Fibroblast of pulmonary artery (primary cell): ENCODE results near the gene FDXR.
A peak's percentile ranks its signal among the peaks of the same experiment; 100 is the strongest.
"Not testable (repeated sequence)": the region's sequence is repeated elsewhere in the genome, so short reads cannot be mapped to it uniquely, and the experiment has no call there.

Source experiments
- DNase-seq: peaks from one replicate; pipeline ENCODE4 v3.0.0-alpha.2; 2010; ENCODE audit warnings: low read depth
- H3K4me3 ChIP-seq: replicated peaks from 2 replicates; pipeline ENCODE4 v1.5.1; 2011; ENCODE audit warnings: low read depth, mild to moderate bottlenecking, control low read depth, low read length, moderate library complexity
- CTCF ChIP-seq: IDR thresholded peaks from 2 replicates; pipeline ENCODE4 v1.5.1; 2011; ENCODE audit warnings: mild to moderate bottlenecking, control low read depth, low read length, inconsistent platforms; ENCODE audit errors: missing control alignments

Gene FDXR

GRCh38 chr17:74870512-74870911 is 2.3 kb downstream of the FDXR start:
- TF ChIP-seq CTCF, result no peak
- DNase-seq, result peak; percentile 83
- H3K4me3 ChIP-seq, result no peak overlapping the region

GRCh38 chr17:74870028-74870427 is 2.8 kb downstream of the FDXR start:
- not testable (repeated sequence) for DNase-seq, H3K4me3 ChIP-seq

GRCh38 chr17:74868908-74869255 is 3.9 kb downstream of the FDXR start:
- no peak for TF ChIP-seq CTCF
- no peak for DNase-seq
- no peak overlapping the region for H3K4me3 ChIP-seq

- TF ChIP-seq CTCF, result no peak
- peak; percentile 10 for DNase-seq
- H3K4me3 ChIP-seq, result no peak overlapping the region
These were observed 4.4 kb downstream of the FDXR start for GRCh38 chr17:74868251-74868907.

- DNase-seq, result no peak
- H3K4me3 ChIP-seq, result no peak overlapping the region
- no peak for TF ChIP-seq CTCF
These were observed 6.5 kb downstream of the FDXR start for GRCh38 chr17:74866198-74866835.

GRCh38 chr17:74865504-74866197 is 7.1 kb downstream of the FDXR start:
- no peak for TF ChIP-seq CTCF
- no peak overlapping the region for H3K4me3 ChIP-seq
- DNase-seq, result no peak

GRCh38 chr17:74864866-74865395 is 7.9 kb downstream of the FDXR start:
- H3K4me3 ChIP-seq, result no peak overlapping the region
- peak; percentile 93 for TF ChIP-seq CTCF

More at GRCh38 chr17:74864866-74865395, 7.9 kb downstream of the FDXR start:
- peak; percentile 69 for DNase-seq
